Stimulated activated CD4-positive, alpha-beta T cell treated with anti-CD3 and anti-CD28 coated beads, Interleukin-4, amount 100 ng/mL, for 4 hours (primary cell): ENCODE results near the gene TSNAXIP1.
A peak's percentile ranks its signal among the peaks of the same experiment; 100 is the strongest.

Source experiments
- DNase-seq, 2 experiments: peaks; one replicate each; pipeline ENCODE4 v3.0.0-alpha.2; 2020

TSNAXIP1 gene

GRCh38 chr16:67837811-67838210, 31.1 kb downstream of the TSNAXIP1 start:
- DNase-seq = no peak

- DNase-seq = no peak
Measured at GRCh38 chr16:67841198-67841815, 34.6 kb downstream of the TSNAXIP1 start.

GRCh38 chr16:67841816-67842508, 35.3 kb downstream of the TSNAXIP1 start, which contains the start of gene THAP11:
TSS of gene THAP11 (plus strand) at chr16:67842320. CDS start at chr16:67842555, 235 bp downstream.
- peak; percentile 88 to 91 for DNase-seq

GRCh38 chr16:67842509-67843342, 36.0 kb downstream of the TSNAXIP1 start:
- peak; percentile 41 to 48 for DNase-seq

GRCh38 chr16:67843343-67843765, 36.7 kb downstream of the TSNAXIP1 start:
- DNase-seq = no peak

GRCh38 chr16:67844497-67844896, 37.8 kb downstream of the TSNAXIP1 start:
- DNase-seq = no peak

GRCh38 chr16:67845291-67846062, 38.8 kb downstream of the TSNAXIP1 start:
- DNase-seq = no peak

GRCh38 chr16:67846063-67846319, 39.3 kb downstream of the TSNAXIP1 start:
- no peak for DNase-seq

- peak; percentile 93 for DNase-seq
Measured at GRCh38 chr16:67846320-67847063, 39.8 kb downstream of the TSNAXIP1 start, which contains the start of gene NUTF2. TSS of gene NUTF2 (plus strand) at chr16:67846933. CDS start at chr16:67865131, 18,198 bp downstream.

- DNase-seq = peak in 1 of 2 experiments; percentile 66
Measured at GRCh38 chr16:67847064-67847861, 40.6 kb downstream of the TSNAXIP1 start, which contains the start of gene CENPT. TSS of gene CENPT (minus strand) at chr16:67847693. CDS start at chr16:67833859, 13,834 bp downstream.

GRCh38 chr16:67848118-67848517, 41.4 kb downstream of the TSNAXIP1 start:
- no peak for DNase-seq

GRCh38 chr16:67853670-67854069, 47.0 kb downstream of the TSNAXIP1 start:
- DNase-seq = no peak

GRCh38 chr16:67855789-67856188, 49.1 kb downstream of the TSNAXIP1 start:
- no peak for DNase-seq

- DNase-seq = no peak
Measured at GRCh38 chr16:67856927-67857546, 50.3 kb downstream of the TSNAXIP1 start.

- DNase-seq = peak in 1 of 2 experiments; percentile 23
Measured at GRCh38 chr16:67857547-67858233, 51.0 kb downstream of the TSNAXIP1 start.

- no peak for DNase-seq
Measured at GRCh38 chr16:67858500-67858899, 51.8 kb downstream of the TSNAXIP1 start.

GRCh38 chr16:67860589-67861398, 54.1 kb downstream of the TSNAXIP1 start:
- DNase-seq = no peak

- DNase-seq = no peak
Measured at GRCh38 chr16:67861877-67862276, 55.2 kb downstream of the TSNAXIP1 start.
